RPMI8226 (cell line): ENCODE data around the gene HSBP1L1.
A peak's percentile ranks its signal among the peaks of the same experiment; 100 is the strongest.
"Not testable (repeated sequence)": the region's sequence is repeated elsewhere in the genome, so short reads cannot be mapped to it uniquely, and the experiment has no call there.

Source experiments
- DNase-seq: peaks from one replicate; pipeline ENCODE4 v3.0.0-alpha.2; 2015

The HSBP1L1 gene

GRCh38 chr18:79987566-79987965 lies 23.1 kb downstream of the HSBP1L1 start:
- DNase-seq = no peak

DNA sequence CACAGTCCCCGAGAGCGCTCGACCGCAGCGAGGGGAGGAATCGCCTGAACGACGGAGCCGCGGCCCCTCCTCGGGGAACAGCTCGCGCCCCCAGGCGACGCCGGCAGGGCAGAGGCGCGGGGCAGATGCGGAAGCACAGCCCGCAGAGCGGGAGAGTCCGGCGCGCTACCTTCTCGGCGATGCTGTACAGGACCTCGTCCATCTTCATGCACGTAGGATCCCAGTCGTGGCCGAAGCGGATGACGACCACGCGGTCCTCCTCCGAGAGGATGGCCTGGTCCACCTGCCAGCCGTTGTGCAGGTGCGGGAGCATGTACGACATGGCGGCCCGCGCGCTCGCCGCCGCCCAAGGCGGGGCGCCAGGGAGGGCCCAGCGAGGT lies 23.6 kb downstream of the HSBP1L1 start:
- DNase-seq = peak; percentile 83

DNA sequence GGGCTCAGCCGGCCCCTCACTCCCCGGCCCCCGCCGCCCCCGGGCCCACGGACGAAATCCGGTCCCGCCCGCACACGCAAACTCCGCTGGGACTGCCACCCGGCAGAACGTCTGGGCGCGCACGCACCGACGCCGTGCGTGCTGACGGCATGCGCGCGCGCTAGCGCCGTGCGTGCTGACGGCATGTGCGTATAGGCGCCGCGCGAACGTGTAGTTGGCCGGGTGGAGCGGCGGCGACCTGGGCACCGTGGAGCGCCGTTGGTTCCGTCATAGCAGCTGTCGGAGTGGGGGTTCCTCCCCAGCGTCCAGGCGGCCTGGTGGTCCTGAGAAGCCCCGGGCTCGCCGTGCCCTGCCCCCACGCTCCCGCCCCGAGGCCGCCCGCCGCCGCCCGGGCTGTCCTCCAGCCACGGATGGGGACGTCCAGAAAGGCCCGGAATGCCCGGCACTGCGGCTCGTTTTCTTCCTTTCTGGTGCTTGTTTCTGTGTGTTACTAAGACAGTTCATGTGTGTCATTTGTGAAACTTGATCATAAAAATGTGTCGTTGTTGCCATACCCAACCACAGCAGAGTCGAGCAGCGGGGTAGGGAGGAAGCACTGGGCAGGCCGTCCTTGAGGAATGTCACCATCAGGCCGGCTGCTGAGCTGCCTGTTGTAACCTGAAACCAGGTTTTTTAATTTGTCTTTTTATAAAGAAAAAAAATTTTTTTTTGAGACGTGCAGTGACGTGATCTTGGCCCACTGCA lies 24.2 kb downstream of the HSBP1L1 start, which contains the start of gene TXNL4A:
Gene TXNL4A, minus strand, starts transcription at position 113 of the 744 bp plus-strand sequence. CDS start 171 bp downstream, outside the sequence.
- DNase-seq = peak; percentile 97

- no peak for DNase-seq
Observed at GRCh38 chr18:79989195-79989497, 24.7 kb downstream of the HSBP1L1 start.

GRCh38 chr18:79991494-79991893 lies 27.1 kb downstream of the HSBP1L1 start:
- no peak for DNase-seq

GRCh38 chr18:79999701-80000100 lies 35.3 kb downstream of the HSBP1L1 start:
- DNase-seq = not testable (repeated sequence)

DNA sequence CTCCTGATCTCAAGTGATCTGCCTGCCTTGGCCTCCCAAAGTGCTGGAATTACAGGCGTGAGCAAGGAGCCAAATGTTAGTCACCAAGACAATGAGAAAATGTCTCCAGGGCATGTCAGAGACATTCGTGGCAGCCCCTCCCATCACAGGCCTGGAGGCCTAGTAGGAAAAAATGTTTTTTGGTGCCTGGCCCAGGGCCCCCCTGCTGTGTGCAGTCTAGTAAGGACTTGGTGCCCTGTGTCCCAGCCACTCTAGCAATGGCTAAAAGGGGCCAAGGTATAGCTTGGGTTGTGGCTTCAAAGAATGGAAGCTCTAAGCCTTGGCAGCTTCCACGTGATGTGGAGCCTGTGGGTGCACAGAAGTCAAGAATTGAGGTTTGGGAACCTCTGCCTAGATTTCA lies 36.4 kb downstream of the HSBP1L1 start:
- no peak for DNase-seq

GRCh38 chr18:80002468-80002867 lies 38.0 kb downstream of the HSBP1L1 start:
- no peak for DNase-seq

GRCh38 chr18:80004600-80005342 lies 40.3 kb downstream of the HSBP1L1 start:
- no peak for DNase-seq

GRCh38 chr18:80006724-80007123 lies 42.3 kb downstream of the HSBP1L1 start:
- no peak for DNase-seq

DNA sequence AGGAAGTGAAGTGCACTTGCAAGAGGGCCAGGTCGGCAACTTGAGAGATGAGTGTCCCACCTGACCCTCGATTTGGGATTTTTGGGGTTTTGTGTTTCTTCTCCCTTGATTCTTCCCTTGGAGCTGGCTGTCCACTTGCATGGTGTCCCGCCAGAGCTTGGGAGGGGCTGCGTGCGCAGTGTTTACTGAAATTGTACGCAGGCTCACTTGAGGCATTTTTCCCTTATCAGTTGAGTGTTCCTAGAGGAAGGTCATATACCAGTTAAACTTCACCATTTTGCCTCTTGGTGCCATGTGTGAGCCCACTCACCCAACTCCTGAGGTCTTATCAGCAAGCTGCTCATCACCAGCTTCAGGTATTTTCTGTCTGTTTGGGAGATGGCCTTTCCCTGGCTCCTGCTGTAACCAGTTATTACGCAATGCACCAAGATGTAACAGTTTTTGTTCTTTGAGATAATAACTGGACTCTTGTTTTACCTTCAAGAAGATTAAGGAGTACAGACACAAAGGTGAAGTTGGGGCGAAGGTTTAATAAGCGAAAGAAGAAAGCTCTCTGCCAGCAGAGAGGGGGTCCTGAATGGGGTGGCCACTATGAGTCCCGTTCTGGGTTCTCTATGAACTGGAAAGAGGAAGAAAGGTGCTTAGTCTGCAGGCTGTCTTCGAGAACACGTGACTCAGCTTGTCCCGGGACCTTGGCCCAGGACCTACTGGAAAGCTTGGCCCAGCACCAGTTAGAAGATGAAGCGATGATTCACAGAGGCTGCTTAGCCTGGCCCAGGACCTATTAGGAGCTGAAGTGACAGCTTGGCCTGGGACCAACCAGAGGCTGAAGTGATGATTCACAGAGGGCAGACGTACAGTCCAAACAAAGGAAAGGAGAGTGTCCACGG lies 45.5 kb downstream of the HSBP1L1 start:
- DNase-seq = no peak

GRCh38 chr18:80010551-80010906 lies 46.1 kb downstream of the HSBP1L1 start:
- DNase-seq = no peak

GRCh38 chr18:80011496-80012137 lies 47.2 kb downstream of the HSBP1L1 start:
- DNase-seq = not testable (repeated sequence)

GRCh38 chr18:80012714-80013113 lies 48.3 kb downstream of the HSBP1L1 start:
- DNase-seq = no peak
